OCI-LY7 (cell line): ENCODE data around the gene OPCML.

Experiments
- CTCF ChIP-seq: fragments of 200-600 bp; sonication (generic); conservative IDR thresholded peaks from 2 replicates; pipeline ENCODE4 v1.5.1; 2014; ENCODE audit warnings: mild to moderate bottlenecking, antibody characterized with exemption, low read length, moderate library complexity, mixed read lengths
- EZH2phosphoT487 ChIP-seq: fragments of 200-600 bp; sonication (generic); IDR thresholded peaks from 2 replicates; pipeline ENCODE4 v1.6.1; 2018; ENCODE audit warnings: low read depth, borderline replicate concordance, mild to moderate bottlenecking, mixed run types, antibody characterized with exemption, low read length, moderate library complexity, mixed read lengths

DNA sequence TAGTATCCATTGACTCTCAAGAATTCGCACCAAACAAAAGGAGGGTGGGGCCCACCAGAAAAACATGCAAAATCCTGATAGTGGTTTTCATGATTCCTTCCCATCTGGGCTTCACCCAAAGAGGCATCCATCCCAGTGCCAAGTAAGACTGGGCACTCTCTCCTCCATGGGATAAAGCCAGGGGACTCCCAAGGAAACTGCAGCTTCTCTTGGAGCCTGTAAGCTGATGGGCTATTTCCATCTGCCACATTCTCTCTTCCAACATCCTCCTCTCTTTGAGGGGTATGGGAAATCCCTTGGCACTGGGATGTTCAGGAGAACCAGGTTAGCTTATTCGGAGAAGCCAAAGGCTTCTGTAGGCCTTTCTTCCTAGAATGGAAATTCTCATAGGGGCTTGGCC is 10.8 kb downstream of the OPCML start:
- TF ChIP-seq CTCF = no peak
- no peak for TF ChIP-seq EZH2phosphoT487
